ENCODE data around the gene PRSS56.

- TF ChIP-seq CREB1 (IDR thresholded peaks at IDR 0.05; ENCODE audit: low read depth) (no peak), MAX (IDR thresholded peaks at IDR 0.05) (no peak), CEBPB (IDR thresholded peaks at IDR 0.05) (no peak), RAD21 (IDR thresholded peaks at IDR 0.05; ENCODE audit: low read depth) (no peak), TAF1 (IDR thresholded peaks at IDR 0.05; ENCODE audit: low read depth) (no peak), EP300 (IDR thresholded peaks at IDR 0.05; ENCODE audit: borderline replicate concordance) (no peak)
Observed at GRCh38 chr2:232494542-232494941, 25.6 kb upstream of the PRSS56 start.
